Smooth muscle cell (in vitro differentiated cells): ENCODE measurements around the gene SLC39A5. TPM values are rescaled to one million over a fixed set of nuclear protein-coding genes. Genes with fewer than 3 reads are reported as not detected.

ENCODE experiments used
- DNase-seq: peaks from one replicate; lab custom pipeline; 2025; ENCODE audit not compliant: unreplicated experiment; lab: John Stamatoyannopoulos, UW
- H2AFZ ChIP-seq: fragments of 200-600 bp; sonication (generic); 2 replicates; pipeline ENCODE4 v1.6.0; 2016; ENCODE audit warnings: antibody characterized with exemption, low read depth, mild to moderate bottlenecking
- H3F3A ChIP-seq: fragments of 200-600 bp; sonication (generic); 2 replicates; pipeline ENCODE4 v1.6.0; 2017; ENCODE audit warnings: antibody characterized with exemption, low read depth
- H3K27ac ChIP-seq: fragments of 200-600 bp; sonication (generic); 2 replicates; pipeline ENCODE4 v1.5.1; 2016; ENCODE audit warnings: low read depth, mild to moderate bottlenecking
- H3K27me3 ChIP-seq: fragments of 200-600 bp; sonication (generic); 2 replicates; pipeline ENCODE4 v1.6.1; 2016; ENCODE audit warnings: low read depth, mild to moderate bottlenecking
- H3K36me3 ChIP-seq: fragments of 200-600 bp; sonication (generic); 2 replicates; pipeline ENCODE4 v1.5.1; 2016; ENCODE audit warnings: low read depth
- H3K4me1 ChIP-seq: fragments of 200-600 bp; sonication (generic); 2 replicates; pipeline ENCODE4 v1.5.1; 2016; ENCODE audit warnings: low read depth
- H3K4me2 ChIP-seq: fragments of 200-600 bp; sonication (generic); 2 replicates; pipeline ENCODE4 v1.6.0; 2016; ENCODE audit warnings: mild to moderate bottlenecking
- H3K4me3 ChIP-seq: fragments of 200-600 bp; sonication (generic); 2 replicates; pipeline ENCODE4 v1.5.1; 2016; ENCODE audit warnings: mild to moderate bottlenecking
- H3K79me2 ChIP-seq: fragments of 200-600 bp; sonication (generic); 2 replicates; pipeline ENCODE4 v1.6.0; 2016; ENCODE audit warnings: low read depth, mild to moderate bottlenecking
- H3K9ac ChIP-seq: fragments of 200-600 bp; sonication (generic); 2 replicates; pipeline ENCODE4 v1.6.0; 2016; ENCODE audit warnings: low read depth
- H3K9me3 ChIP-seq: fragments of 200-600 bp; sonication (generic); replicated peaks from 2 replicates; pipeline ENCODE4 v1.5.1; 2016; ENCODE audit warnings: low read depth
- H4K20me1 ChIP-seq: fragments of 200-600 bp; sonication (generic); 2 replicates; pipeline ENCODE4 v1.6.0; 2016; ENCODE audit warnings: low read depth
- WGBS: methylation state at CpG from one replicate; pipeline ENCODE4 v1.1.7; 2016; ENCODE audit warnings: low lambda C conversion rate; 5-methylcytosine and 5-hydroxymethylcytosine counted together
- polyA plus RNA-seq: library from polyadenylated mRNA; unstranded; fragments of >200 nt; fragmentation: Nextera tagmentation; extraction: Ambion mirVana; gene quantifications from 2 replicates; pipeline ENCODE4 v1.2.1, GENCODE V29; 2016
- total RNA-seq: library from RNA; depleted of rRNA; stranded (reverse); fragments of >200 nt; gene quantifications from 2 replicates; pipeline ENCODE4 v1.2.3, GENCODE V29; 2014
- TF ChIP-seq, protein P1 (sequence below): fragments of 200-600 bp; sonication (generic); IDR thresholded peaks from 2 replicates; pipeline ENCODE4 v1.5.1; 2017; ENCODE audit warnings: borderline replicate concordance, mild to moderate bottlenecking, antibody characterized with exemption; ENCODE audit not compliant: insufficient read depth, poor library complexity, severe bottlenecking

Gene SLC39A5
- total and polyA plus RNA-seq, 2 experiments from 2014 or later = 0.36 TPM; not detected in 1

DNA sequence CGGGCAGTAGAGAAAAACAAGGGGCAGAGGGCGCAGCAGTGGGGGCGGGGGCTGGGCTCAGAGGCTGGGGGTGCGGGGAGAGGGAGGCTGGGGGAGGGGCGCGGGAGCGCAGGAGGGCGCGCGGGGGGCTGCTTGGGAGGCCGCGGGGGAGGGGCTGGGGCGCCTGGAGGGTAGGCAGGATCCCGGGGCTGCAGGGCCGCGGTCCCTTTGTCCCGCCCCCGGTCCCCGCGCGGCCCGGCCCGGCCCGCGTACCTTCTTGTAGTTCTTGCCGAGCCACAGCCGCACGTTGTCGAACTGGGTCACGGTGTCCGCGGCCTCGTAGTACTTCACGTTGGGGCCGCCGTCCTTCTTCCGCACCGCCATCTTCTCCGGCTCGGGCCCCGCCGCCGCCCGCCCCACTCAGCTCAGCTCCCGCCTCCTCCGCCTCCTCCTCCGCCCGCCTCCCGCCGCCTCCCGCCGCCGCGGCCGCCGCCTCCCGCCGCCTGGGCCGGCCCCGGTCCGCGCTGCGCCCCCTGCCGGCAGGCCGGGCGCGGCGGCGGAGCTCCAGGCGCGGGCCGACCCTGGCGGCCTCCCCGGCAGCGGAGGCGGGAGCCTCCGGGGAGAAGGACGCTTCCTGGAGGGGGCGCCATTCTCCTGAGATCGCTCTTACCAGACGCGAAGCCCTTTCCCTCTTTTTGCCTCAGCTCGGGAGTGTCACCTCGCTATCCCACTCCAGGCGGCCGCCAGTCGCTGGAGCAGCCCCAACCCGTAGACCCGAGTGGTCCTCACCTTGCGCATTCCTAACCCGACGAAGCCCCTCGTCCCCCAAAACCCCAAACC lies 40.5 kb upstream of the SLC39A5 start, which contains the start of gene SMARCC2:
Gene SMARCC2, minus strand, starts transcription at position 385 of the 819 bp plus-strand sequence. Its CDS starts 22 bp downstream, at position 363.
- peaks cover 20% of the 10 kb centered on the region for H4K20me1 ChIP-seq
- H2AFZ ChIP-seq = peak within 1 kb of the TSS; percentile 96
- peaks cover 31% of the 10 kb centered on the region for H3K79me2 ChIP-seq
- peak within 1 kb of the TSS; percentile 75 for H3K27ac ChIP-seq
- H3K36me3 ChIP-seq = peaks cover 6% of the 10 kb centered on the region
- TF ChIP-seq, protein P1, sequence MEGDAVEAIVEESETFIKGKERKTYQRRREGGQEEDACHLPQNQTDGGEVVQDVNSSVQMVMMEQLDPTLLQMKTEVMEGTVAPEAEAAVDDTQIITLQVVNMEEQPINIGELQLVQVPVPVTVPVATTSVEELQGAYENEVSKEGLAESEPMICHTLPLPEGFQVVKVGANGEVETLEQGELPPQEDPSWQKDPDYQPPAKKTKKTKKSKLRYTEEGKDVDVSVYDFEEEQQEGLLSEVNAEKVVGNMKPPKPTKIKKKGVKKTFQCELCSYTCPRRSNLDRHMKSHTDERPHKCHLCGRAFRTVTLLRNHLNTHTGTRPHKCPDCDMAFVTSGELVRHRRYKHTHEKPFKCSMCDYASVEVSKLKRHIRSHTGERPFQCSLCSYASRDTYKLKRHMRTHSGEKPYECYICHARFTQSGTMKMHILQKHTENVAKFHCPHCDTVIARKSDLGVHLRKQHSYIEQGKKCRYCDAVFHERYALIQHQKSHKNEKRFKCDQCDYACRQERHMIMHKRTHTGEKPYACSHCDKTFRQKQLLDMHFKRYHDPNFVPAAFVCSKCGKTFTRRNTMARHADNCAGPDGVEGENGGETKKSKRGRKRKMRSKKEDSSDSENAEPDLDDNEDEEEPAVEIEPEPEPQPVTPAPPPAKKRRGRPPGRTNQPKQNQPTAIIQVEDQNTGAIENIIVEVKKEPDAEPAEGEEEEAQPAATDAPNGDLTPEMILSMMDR = peak; percentile 78
- H3K4me1 ChIP-seq = peaks cover 7% of the 10 kb centered on the region
- H3K27me3 ChIP-seq = no peaks in the 10 kb centered on the region
- H3K9ac ChIP-seq = peak within 1 kb of the TSS; percentile 82
- 0% methylated on average over 26 of the region's 93 CpGs for WGBS
- H3K4me3 ChIP-seq = peak within 1 kb of the TSS; percentile 92
- H3F3A ChIP-seq = peaks cover 3% of the 10 kb centered on the region
- peak within 1 kb of the TSS; percentile 97 for H3K4me2 ChIP-seq
- H3K9me3 ChIP-seq = no peaks in the 10 kb centered on the region
- peak; percentile 72 for DNase-seq

DNA sequence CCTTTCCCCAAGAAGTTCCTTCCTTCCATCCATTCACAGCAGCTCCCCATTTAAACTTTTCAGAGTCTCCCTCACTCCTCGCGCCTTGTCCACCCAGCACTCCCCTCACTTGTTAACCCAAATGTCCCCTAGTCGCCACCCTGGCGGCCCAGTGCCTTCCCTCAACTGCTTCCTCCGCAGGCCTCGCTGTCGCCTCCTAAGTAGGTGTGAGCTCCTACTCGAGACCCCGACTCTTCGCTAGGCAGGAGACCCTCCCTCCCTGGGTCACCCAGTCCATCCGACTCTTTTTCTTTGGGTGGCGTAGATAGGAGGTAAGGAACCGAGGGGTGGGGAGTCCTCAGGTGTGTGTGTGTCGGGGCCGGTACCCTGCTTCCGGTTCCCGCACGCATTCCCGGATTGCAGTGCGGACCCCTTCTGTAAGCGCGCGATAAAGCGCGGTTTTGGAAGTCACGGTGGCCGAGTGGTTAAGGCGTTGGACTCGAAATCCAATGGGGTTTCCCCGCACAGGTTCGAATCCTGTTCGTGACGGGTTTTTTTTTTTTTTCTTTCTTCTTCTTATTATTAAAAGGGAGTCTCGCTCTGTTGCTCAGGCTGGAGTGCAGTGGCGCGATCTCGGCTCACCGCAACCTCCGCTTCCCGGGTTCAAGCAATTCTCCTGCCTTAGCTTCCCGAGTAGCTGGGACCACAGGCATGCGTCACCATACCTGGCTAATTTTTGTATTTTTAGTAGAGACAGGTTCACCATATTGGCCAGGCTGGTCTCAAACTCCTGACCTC lies 39.7 kb upstream of the SLC39A5 start:
- peaks cover 31% of the 10 kb centered on the region for H3K79me2 ChIP-seq
- H2AFZ ChIP-seq = peak overlapping the region; percentile 96
- H3K36me3 ChIP-seq = no peaks in the 10 kb centered on the region
- H3K27me3 ChIP-seq = no peaks in the 10 kb centered on the region
- H3K9ac ChIP-seq = peak overlapping the region; percentile 77
- H3K9me3 ChIP-seq = no peaks in the 10 kb centered on the region
- H3K4me2 ChIP-seq = peak overlapping the region; percentile 97
- H3K27ac ChIP-seq = peak overlapping the region; percentile 75
- H4K20me1 ChIP-seq = peaks cover 20% of the 10 kb centered on the region
- H3K4me3 ChIP-seq = peak overlapping the region; percentile 92
- 2% methylated on average over 42 of the region's 42 CpGs for WGBS
- peaks cover 7% of the 10 kb centered on the region for H3K4me1 ChIP-seq
- H3F3A ChIP-seq = peaks cover 3% of the 10 kb centered on the region
- DNase-seq = peak; percentile 69
- TF ChIP-seq, protein P1 = no peak

DNA sequence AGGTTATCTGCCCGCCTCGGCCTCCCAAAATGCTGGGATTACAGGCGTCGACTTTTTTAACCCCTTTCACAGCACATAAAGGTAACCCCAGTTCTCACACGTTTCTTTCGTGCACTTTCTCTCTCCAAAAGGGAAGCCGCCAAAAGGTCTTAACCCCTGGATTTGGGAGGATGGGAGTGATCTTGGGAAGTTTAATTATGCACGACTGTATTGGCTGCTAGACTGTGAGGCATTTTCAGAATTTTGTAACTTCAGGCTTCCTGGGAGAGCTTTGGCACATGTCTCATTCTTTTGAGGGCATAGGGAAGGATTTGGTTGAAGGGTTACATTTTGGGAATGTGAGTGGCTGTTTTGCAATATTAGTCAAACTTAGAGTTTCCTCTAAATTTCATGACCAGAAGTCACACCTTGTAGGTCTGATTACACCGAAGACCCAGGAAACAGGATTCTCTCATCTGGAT lies 39.1 kb upstream of the SLC39A5 start:
- no peak for DNase-seq
- Histone ChIP-seq H3K4me3 (peak overlapping the region; percentile 92), H4K20me1 (peaks cover 20% of the 10 kb centered on the region), H3K9me3 (no peaks in the 10 kb centered on the region), H3K36me3 (no peaks in the 10 kb centered on the region), H3K27me3 (no peaks in the 10 kb centered on the region), H3K79me2 (peaks cover 30% of the 10 kb centered on the region), H3K4me1 (peaks cover 7% of the 10 kb centered on the region), H3K27ac (peak overlapping the region; percentile 5), H3K9ac (no peak overlapping the region), H2AFZ (no peak overlapping the region), H3K4me2 (peak overlapping the region; percentile 97), H3F3A (peaks cover 3% of the 10 kb centered on the region)
- 30% methylated on average over 9 of the region's 9 CpGs for WGBS
- TF ChIP-seq, protein P1 = no peak
